BJ (cell line): Measurements from ENCODE around the gene DNM3. TPM values are rescaled to one million over a fixed set of nuclear protein-coding genes. Genes with fewer than 3 reads are reported as not detected.

ENCODE experiments used
- CTCF ChIA-PET: fragments of 350-600 bp; formaldehyde crosslinking; extraction: SDS; loops from one replicate; lab custom pipeline; 2021; ENCODE audit warnings: antibody characterized with exemption, inconsistent platforms; lab: Yijun Ruan, JAX
- POLR2A ChIA-PET: fragments of 300-600 bp; sonication (Branson Sonifier 250); formaldehyde crosslinking; extraction: SDS; loops from one replicate; lab custom pipeline; 2021; ENCODE audit warnings: antibody characterized with exemption; lab: Charles Lee
- DNase-seq: peaks from one replicate; pipeline ENCODE4 v3.0.0-alpha.2; 2011; ENCODE audit warnings: low read depth
- H3K27me3 ChIP-seq: 2 replicates; pipeline ENCODE4 v1.6.0; 2011; ENCODE audit warnings: low read length; ENCODE audit not compliant: control insufficient read depth, insufficient read depth
- H3K36me3 ChIP-seq: 2 replicates; pipeline ENCODE4 v1.5.1; 2011; ENCODE audit warnings: low read length; ENCODE audit not compliant: control insufficient read depth, insufficient read depth
- H3K4me3 ChIP-seq: 2 replicates; pipeline ENCODE4 v1.5.1; 2011; ENCODE audit warnings: low read depth, mild to moderate bottlenecking, control low read depth, low read length
- polyA plus RNA-seq: library from polyadenylated mRNA; depleted of rRNA; stranded (reverse); fragments of >200 nt; gene quantifications from 2 replicates; pipeline ENCODE4 v1.2.3, GENCODE V29; 2011
- TF ChIP-seq, protein P1 (sequence below): IDR thresholded peaks from 2 replicates; pipeline ENCODE4 v1.5.1; 2011; ENCODE audit warnings: low read depth, mild to moderate bottlenecking, control low read depth, inconsistent platforms, low read length, moderate library complexity; ENCODE audit not compliant: insufficient read depth

DNM3 gene
- polyA plus RNA-seq, 1 experiment = 0.26 TPM

DNA sequence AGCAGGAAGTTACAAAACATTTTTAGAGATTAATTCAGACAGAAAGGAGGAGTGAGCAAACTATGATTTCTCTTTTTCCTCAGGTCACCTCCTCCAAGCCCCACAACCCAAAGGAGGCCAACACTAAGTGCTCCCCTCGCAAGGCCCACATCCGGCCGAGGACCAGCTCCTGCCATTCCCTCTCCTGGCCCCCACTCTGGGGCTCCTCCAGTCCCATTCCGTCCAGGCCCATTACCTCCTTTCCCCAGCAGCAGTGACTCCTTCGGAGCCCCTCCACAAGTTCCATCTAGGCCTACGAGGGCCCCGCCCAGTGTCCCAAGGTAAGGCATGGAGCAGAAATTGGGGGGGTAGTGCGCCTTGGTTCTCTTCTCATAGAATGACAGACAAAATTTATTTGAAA is 547.2 kb downstream of the DNM3 start:
- no peak overlapping the region for H3K4me3 ChIP-seq
- H3K27me3 ChIP-seq = no peaks in the 10 kb centered on the region
- DNase-seq = no peak
- ChIA-PET CTCF (no interaction called here), POLR2A (no interaction called here)
- no peaks in the 10 kb centered on the region for H3K36me3 ChIP-seq
- TF ChIP-seq, protein P1, sequence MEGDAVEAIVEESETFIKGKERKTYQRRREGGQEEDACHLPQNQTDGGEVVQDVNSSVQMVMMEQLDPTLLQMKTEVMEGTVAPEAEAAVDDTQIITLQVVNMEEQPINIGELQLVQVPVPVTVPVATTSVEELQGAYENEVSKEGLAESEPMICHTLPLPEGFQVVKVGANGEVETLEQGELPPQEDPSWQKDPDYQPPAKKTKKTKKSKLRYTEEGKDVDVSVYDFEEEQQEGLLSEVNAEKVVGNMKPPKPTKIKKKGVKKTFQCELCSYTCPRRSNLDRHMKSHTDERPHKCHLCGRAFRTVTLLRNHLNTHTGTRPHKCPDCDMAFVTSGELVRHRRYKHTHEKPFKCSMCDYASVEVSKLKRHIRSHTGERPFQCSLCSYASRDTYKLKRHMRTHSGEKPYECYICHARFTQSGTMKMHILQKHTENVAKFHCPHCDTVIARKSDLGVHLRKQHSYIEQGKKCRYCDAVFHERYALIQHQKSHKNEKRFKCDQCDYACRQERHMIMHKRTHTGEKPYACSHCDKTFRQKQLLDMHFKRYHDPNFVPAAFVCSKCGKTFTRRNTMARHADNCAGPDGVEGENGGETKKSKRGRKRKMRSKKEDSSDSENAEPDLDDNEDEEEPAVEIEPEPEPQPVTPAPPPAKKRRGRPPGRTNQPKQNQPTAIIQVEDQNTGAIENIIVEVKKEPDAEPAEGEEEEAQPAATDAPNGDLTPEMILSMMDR = no peak

DNA sequence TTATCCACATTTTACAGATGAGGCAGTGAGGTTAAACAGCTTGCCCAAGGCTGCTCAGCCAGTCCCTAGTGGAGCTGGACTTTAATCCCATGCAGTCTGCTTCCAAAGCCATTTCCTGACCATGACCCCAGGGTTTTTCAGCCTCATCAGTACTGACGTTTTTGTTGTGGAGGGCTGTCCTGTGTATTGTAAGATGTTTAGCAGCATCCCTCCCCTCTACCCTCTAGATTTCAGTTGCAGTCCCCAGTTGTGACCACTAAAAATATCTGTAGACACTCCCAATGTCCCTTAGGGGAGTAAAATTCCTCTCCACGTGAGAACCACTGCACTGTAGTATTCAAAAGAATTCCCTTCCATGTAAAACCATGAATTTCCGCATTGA is 549.0 kb downstream of the DNM3 start:
- CTCF ChIA-PET = interaction anchor here (1.3 to 1.6 kb wide), 2 partner anchors 9 to 30 kb away, joined by 3 to 5 read pairs; no protein-coding TSS in a partner anchor
- TF ChIP-seq, protein P1 = no peak
- no peak overlapping the region for H3K4me3 ChIP-seq
- no peaks in the 10 kb centered on the region for H3K27me3 ChIP-seq
- H3K36me3 ChIP-seq = no peaks in the 10 kb centered on the region
- POLR2A ChIA-PET = no interaction called here
- DNase-seq = no peak

DNA sequence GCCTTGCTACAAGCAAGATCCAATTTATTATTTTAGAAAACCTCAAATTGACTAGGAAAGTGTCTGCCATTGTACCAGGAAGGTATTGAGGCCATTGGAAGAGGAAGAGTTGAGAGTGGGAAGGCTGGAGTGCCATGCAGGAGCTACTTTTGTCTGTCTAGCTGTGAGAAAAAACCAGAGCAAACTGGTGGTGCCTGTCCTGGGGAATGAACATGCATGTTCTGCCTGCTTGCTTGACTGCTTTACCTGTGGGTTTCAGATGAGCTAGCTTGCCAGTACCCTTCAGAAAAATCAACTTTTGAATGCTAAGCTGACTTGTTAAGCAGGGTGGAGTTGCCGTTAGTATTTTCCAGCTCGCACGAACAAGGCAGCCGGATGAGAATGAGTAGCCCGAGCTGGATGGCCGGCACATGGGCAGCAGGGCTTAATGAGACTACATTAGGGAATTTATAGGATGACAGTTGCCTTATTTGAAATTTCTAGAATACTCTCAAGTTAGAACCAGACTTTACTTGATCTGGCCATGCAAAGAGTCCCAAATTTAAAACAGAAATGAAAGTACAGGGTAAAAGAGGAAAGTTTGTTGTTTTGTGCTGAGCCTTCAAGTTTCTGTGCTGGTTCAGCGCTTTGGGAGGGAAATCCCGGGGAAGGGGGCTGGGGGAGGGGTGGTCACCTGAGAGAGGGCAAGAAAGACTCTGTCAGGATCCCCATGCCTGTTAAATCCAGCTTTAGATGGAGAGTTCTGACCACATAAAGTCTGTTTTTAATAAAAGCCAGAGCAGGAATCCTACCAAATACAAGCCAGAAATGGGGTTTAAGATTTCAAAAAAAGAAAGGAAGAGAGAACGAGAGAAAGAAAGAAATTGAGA is 549.6 kb downstream of the DNM3 start:
- peak; percentile 47 for DNase-seq
- Histone ChIP-seq H3K36me3 (no peaks in the 10 kb centered on the region), H3K4me3 (no peak overlapping the region; the same call in 1 of the 2 replicates), H3K27me3 (no peaks in the 10 kb centered on the region)
- ChIA-PET CTCF (interaction anchor here (1.3 to 1.6 kb wide), 2 partner anchors 9 to 31 kb away, joined by 3 to 5 read pairs; no protein-coding TSS in a partner anchor), POLR2A (interaction anchor here (0.5 kb wide), 1 partner anchor 394 kb away, joined by 7 read pairs; no protein-coding TSS in a partner anchor)
- TF ChIP-seq, protein P1 = no peak

DNA sequence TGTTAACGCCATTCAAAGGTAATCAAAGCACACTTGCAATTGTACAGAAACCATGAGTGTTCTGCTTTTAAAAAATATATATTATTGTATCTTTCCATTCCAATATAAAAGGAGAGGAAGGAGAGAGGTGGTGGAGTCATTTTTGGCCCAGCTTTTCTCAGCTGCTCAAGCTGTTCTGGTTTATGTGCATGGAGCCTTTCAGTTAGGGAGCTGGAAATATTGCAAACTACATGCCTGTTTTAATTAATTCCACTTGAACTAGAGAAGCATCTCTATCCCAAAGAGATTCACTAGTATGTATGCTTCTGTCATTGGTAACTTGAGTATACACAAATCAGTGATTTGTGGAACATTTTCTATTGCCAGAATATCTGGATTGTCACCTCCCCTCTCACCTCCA is 550.7 kb downstream of the DNM3 start:
- no peaks in the 10 kb centered on the region for H3K27me3 ChIP-seq
- CTCF ChIA-PET = interaction anchor here (0.5 to 0.6 kb wide), 3 partner anchors 40 to 380 kb away, joined by 3 to 4 read pairs (median 3); no protein-coding TSS in a partner anchor

DNA sequence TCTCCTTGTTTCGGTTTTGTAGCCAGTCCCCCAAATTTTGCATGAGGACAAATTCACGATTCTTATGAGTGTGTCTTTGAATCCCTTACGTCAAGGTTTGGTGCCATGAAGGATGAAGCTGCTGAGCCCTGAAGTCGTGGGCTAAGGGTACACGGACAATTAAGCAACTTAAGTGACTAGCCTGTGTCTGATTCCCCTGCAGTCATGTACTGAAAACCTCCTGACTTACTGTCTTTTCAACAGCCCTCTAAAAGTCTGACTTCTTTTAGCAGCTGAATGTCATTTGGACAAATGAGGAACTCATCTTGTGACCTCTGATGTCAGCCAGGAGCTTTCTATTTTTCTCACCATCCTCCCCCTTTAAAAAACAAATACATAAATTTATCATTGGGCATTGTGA is 552.1 kb downstream of the DNM3 start:
- no peak overlapping the region for H3K4me3 ChIP-seq
- POLR2A ChIA-PET = no interaction called here
- TF ChIP-seq, protein P1 = no peak
- no peaks in the 10 kb centered on the region for H3K27me3 ChIP-seq
- H3K36me3 ChIP-seq = no peaks in the 10 kb centered on the region
- no peak for DNase-seq
- CTCF ChIA-PET = no interaction called here

More for the DNA sequence above, 550.7 kb downstream of the DNM3 start:
- TF ChIP-seq, protein P1 = no peak
- DNase-seq = no peak
- Histone ChIP-seq H3K36me3 (no peaks in the 10 kb centered on the region), H3K4me3 (no peak overlapping the region)
- POLR2A ChIA-PET = interaction anchor here (0.6 kb wide), 1 partner anchor 313 kb away, joined by 24 read pairs; no protein-coding TSS in a partner anchor
